Measurements from ENCODE around the gene ANKS6.
A peak's percentile ranks its signal among the peaks of the same experiment; 100 is the strongest.

- TF ChIP-seq EP300 (conservative IDR thresholded peaks at IDR 0.05; ENCODE audit: poor library complexity, severe bottlenecking): no peak
- peak; percentile 75 for TF ChIP-seq CTCF (IDR thresholded peaks at IDR 0.05; ENCODE audit: poor library complexity, severe bottlenecking)
- peak; percentile 25 for TF ChIP-seq POLR2AphosphoS5 (IDR thresholded peaks at IDR 0.05)
- no peak for TF ChIP-seq EZH2 (IDR thresholded peaks at IDR 0.05; ENCODE audit: borderline replicate concordance, insufficient read depth, low read length, poor library complexity, severe bottlenecking)
- peak; percentile 56 for TF ChIP-seq SMC3 (conservative IDR thresholded peaks at IDR 0.05; ENCODE audit: poor library complexity)
Measured at GRCh38 chr9:98796364-98797101, at the start of gene ANKS6.

Measured in neural cell (in vitro differentiated cells).